Activated CD8-positive, alpha-beta memory T cell treated with anti-CD3 and anti-CD28 coated beads, Interleukin-2, amount 10 ng/mL, durations not matched to agents 7 days and 5 days (primary cell): Measurements from ENCODE around the gene APBA3. TPM values are rescaled to one million over a fixed set of nuclear protein-coding genes. Genes with fewer than 3 reads are reported as not detected.
"Not testable (repeated sequence)": the region's sequence is repeated elsewhere in the genome, so short reads cannot be mapped to it uniquely, and the experiment has no call there.

ENCODE experiments used
- ATAC-seq: fragments of 150-1000 bp; cut with Tn5 transposase; one replicate; pipeline ENCODE4 v1.10.0; 2021; ENCODE audit warnings: moderate library complexity
- CTCF ChIA-PET: fragments of 350-600 bp; sonication (Branson Sonifier 250); formaldehyde crosslinking; loops from one replicate; lab custom pipeline; 2021; ENCODE audit warnings: antibody characterized with exemption; lab: Charles Lee
- DNase-seq: peaks from one replicate; pipeline ENCODE4 v3.0.0-alpha.2; 2020
- H3K27ac Mint-ChIP-seq: one replicate; pipeline ENCODE4 v1.8.0; 2021; ENCODE audit warnings: mild to moderate bottlenecking, mixed read lengths
- H3K27me3 Mint-ChIP-seq: one replicate; pipeline ENCODE4 v1.8.0; 2021; ENCODE audit warnings: mixed read lengths
- H3K36me3 Mint-ChIP-seq: one replicate; pipeline ENCODE4 v1.8.0; 2021; ENCODE audit warnings: mild to moderate bottlenecking, mixed read lengths
- H3K4me1 Mint-ChIP-seq: one replicate; pipeline ENCODE4 v1.8.0; 2021; ENCODE audit warnings: mixed read lengths
- H3K4me3 Mint-ChIP-seq: one replicate; pipeline ENCODE4 v1.8.0; 2021; ENCODE audit warnings: mild to moderate bottlenecking, moderate library complexity, mixed read lengths
- H3K9me3 Mint-ChIP-seq: one replicate; pipeline ENCODE4 v1.8.0; 2022; ENCODE audit warnings: low read depth, mixed read lengths
- total RNA-seq, 2 experiments: library from RNA; stranded (reverse); gene quantifications; one replicate each; pipeline ENCODE4 v1.2.3, GENCODE V29; 2021

The APBA3 gene
- total RNA-seq, 2 experiments from 2014 or later, result 50.3 to 65.5 TPM

GRCh38 chr19:3773814-3774515 lies 12.5 kb upstream of the APBA3 start:
- Mint-ChIP-seq H3K27ac (no peak overlapping the region), H3K4me3 (no peak overlapping the region), H3K4me1 (peaks cover 5% of the 10 kb centered on the region), H3K36me3 (peaks cover under 1% of the 10 kb centered on the region), H3K27me3 (no peaks in the 10 kb centered on the region), H3K9me3 (no peaks in the 10 kb centered on the region)
- ATAC-seq (no peak), DNase-seq (no peak)
- CTCF ChIA-PET, result interaction anchor here (1.0 to 2.8 kb wide), 4 partner anchors 11 to 824 kb away, joined by 3 to 14 read pairs (median 6); partner anchors contain the start of gene MRPL54

GRCh38 chr19:3771906-3772455 lies 10.5 kb upstream of the APBA3 start, which contains the start of gene RAX2:
Gene RAX2, minus strand, starts transcription at chr19:3772228. Its CDS starts 486 bp downstream, at chr19:3771742.
- Mint-ChIP-seq H3K4me3 (no peak within 1 kb of the TSS), H3K4me1 (peaks cover 14% of the 10 kb centered on the region)

GRCh38 chr19:3771000-3771905 lies 9.8 kb upstream of the APBA3 start:
- no peak for ATAC-seq
- DNase-seq, result no peak
- H3K4me1 Mint-ChIP-seq, result peaks cover 21% of the 10 kb centered on the region
- no peak overlapping the region for H3K4me3 Mint-ChIP-seq
- peaks cover 8% of the 10 kb centered on the region for H3K36me3 Mint-ChIP-seq
- H3K9me3 Mint-ChIP-seq, result no peaks in the 10 kb centered on the region
- no peak overlapping the region for H3K27ac Mint-ChIP-seq
- H3K27me3 Mint-ChIP-seq, result no peaks in the 10 kb centered on the region
- CTCF ChIA-PET, result interaction anchor here (1.2 to 2.6 kb wide), 2 partner anchors 8 to 10 kb away, joined by 3 to 8 read pairs; partner anchors contain the start of gene MRPL54

More at GRCh38 chr19:3771906-3772455, 10.5 kb upstream of the APBA3 start, which contains the start of gene RAX2:
- Mint-ChIP-seq H3K27me3 (no peaks in the 10 kb centered on the region), H3K27ac (no peak within 1 kb of the TSS), H3K9me3 (no peaks in the 10 kb centered on the region), H3K36me3 (peaks cover 2% of the 10 kb centered on the region)
- DNase-seq (no peak), ATAC-seq (no peak)
- CTCF ChIA-PET, result interaction anchor here (1.2 to 2.6 kb wide), 2 partner anchors 9 to 10 kb away, joined by 3 to 8 read pairs; partner anchors contain the start of gene MRPL54

- Mint-ChIP-seq H3K27me3 (no peaks in the 10 kb centered on the region), H3K27ac (no peak overlapping the region), H3K4me1 (peaks cover 24% of the 10 kb centered on the region), H3K9me3 (no peaks in the 10 kb centered on the region), H3K36me3 (peaks cover 9% of the 10 kb centered on the region), H3K4me3 (no peak overlapping the region)
- DNase-seq (no peak), ATAC-seq (no peak)
- CTCF ChIA-PET, result interaction anchor here (0.6 to 1.2 kb wide), 2 partner anchors 52 to 192 kb away, joined by 3 to 4 read pairs; no protein-coding TSS in a partner anchor
These were observed 8.9 kb upstream of the APBA3 start for GRCh38 chr19:3770136-3770999.

- DNase-seq (no peak), ATAC-seq (no peak)
- Mint-ChIP-seq H3K27me3 (no peaks in the 10 kb centered on the region), H3K9me3 (no peaks in the 10 kb centered on the region), H3K4me3 (no peak overlapping the region), H3K27ac (no peak overlapping the region), H3K36me3 (peaks cover 9% of the 10 kb centered on the region), H3K4me1 (peaks cover 24% of the 10 kb centered on the region)
- CTCF ChIA-PET, result interaction anchor here (0.6 to 1.2 kb wide), 2 partner anchors 52 to 193 kb away, joined by 3 to 4 read pairs; no protein-coding TSS in a partner anchor
These were observed 8.0 kb upstream of the APBA3 start for GRCh38 chr19:3769494-3769893.

GRCh38 chr19:3768748-3769099 lies 7.2 kb upstream of the APBA3 start:
- Mint-ChIP-seq H3K27me3 (no peaks in the 10 kb centered on the region), H3K9me3 (no peaks in the 10 kb centered on the region), H3K4me1 (peaks cover 24% of the 10 kb centered on the region), H3K27ac (peak overlapping the region; percentile 56), H3K4me3 (no peak overlapping the region), H3K36me3 (peaks cover 9% of the 10 kb centered on the region)
- CTCF ChIA-PET, result no interaction called here
- DNase-seq, result no peak
- no peak for ATAC-seq

GRCh38 chr19:3768015-3768747 lies 6.7 kb upstream of the APBA3 start:
- CTCF ChIA-PET, result interaction anchor here (1.2 kb wide), 2 partner anchors 12 to 14 kb away, joined by 3 read pairs; no protein-coding TSS in a partner anchor
- ATAC-seq, result no peak
- no peak overlapping the region for H3K27ac Mint-ChIP-seq

GRCh38 chr19:3767050-3767449 lies 5.6 kb upstream of the APBA3 start:
- peaks cover 3% of the 10 kb centered on the region for H3K27me3 Mint-ChIP-seq
- CTCF ChIA-PET, result interaction anchor here (1.2 kb wide), 2 partner anchors 13 to 15 kb away, joined by 3 read pairs; no protein-coding TSS in a partner anchor
- H3K4me1 Mint-ChIP-seq, result peaks cover 28% of the 10 kb centered on the region
- ATAC-seq (no peak), DNase-seq (no peak)
- H3K9me3 Mint-ChIP-seq, result no peaks in the 10 kb centered on the region
- H3K36me3 Mint-ChIP-seq, result peaks cover 9% of the 10 kb centered on the region
- H3K27ac Mint-ChIP-seq, result peak overlapping the region; percentile 92
- peak overlapping the region; percentile 45 for H3K4me3 Mint-ChIP-seq

More at GRCh38 chr19:3768015-3768747, 6.7 kb upstream of the APBA3 start:
- Mint-ChIP-seq H3K9me3 (no peaks in the 10 kb centered on the region), H3K36me3 (peaks cover 9% of the 10 kb centered on the region), H3K4me1 (peaks cover 26% of the 10 kb centered on the region), H3K4me3 (no peak overlapping the region), H3K27me3 (no peaks in the 10 kb centered on the region)
- DNase-seq, result no peak

- Mint-ChIP-seq H3K27ac (peak overlapping the region; percentile 92), H3K27me3 (peaks cover 3% of the 10 kb centered on the region), H3K9me3 (no peaks in the 10 kb centered on the region), H3K36me3 (peaks cover 9% of the 10 kb centered on the region), H3K4me1 (peaks cover 33% of the 10 kb centered on the region), H3K4me3 (peak overlapping the region; percentile 45)
- CTCF ChIA-PET, result interaction anchor here (1.2 kb wide), 1 partner anchor 15 kb away, joined by 3 read pairs; no protein-coding TSS in a partner anchor
- DNase-seq (peak; percentile 66), ATAC-seq (no peak)
These were observed 5.0 kb upstream of the APBA3 start for GRCh38 chr19:3766520-3766919.

GRCh38 chr19:3765757-3766156 lies 4.3 kb upstream of the APBA3 start:
- H3K4me3 Mint-ChIP-seq, H3K27me3 Mint-ChIP-seq, CTCF ChIA-PET: not testable (repeated sequence)

GRCh38 chr19:3765121-3765520 lies 3.6 kb upstream of the APBA3 start:
- H3K9me3 Mint-ChIP-seq, result no peaks in the 10 kb centered on the region
- H3K4me3 Mint-ChIP-seq, result no peak overlapping the region
- H3K36me3 Mint-ChIP-seq, result peaks cover 9% of the 10 kb centered on the region
- H3K27me3 Mint-ChIP-seq, result peaks cover 3% of the 10 kb centered on the region
- CTCF ChIA-PET, result no interaction called here
- ATAC-seq, result no peak
- no peak overlapping the region for H3K27ac Mint-ChIP-seq
- peaks cover 38% of the 10 kb centered on the region for H3K4me1 Mint-ChIP-seq
- no peak for DNase-seq

More at GRCh38 chr19:3765757-3766156, 4.3 kb upstream of the APBA3 start:
- H3K36me3 Mint-ChIP-seq, ATAC-seq, H3K9me3 Mint-ChIP-seq, DNase-seq: not testable (repeated sequence)
- peaks cover 34% of the 10 kb centered on the region for H3K4me1 Mint-ChIP-seq
- H3K27ac Mint-ChIP-seq, result peak overlapping the region; percentile 92
